Adrenal gland (tissue), 5 donors: ENCODE results near the gene FCHSD1.

Experiments
- CTCF ChIP-seq, 6 experiments: fragments of 450-650 bp in 4 of 6; fragments of 200-600 bp in 2 of 6; sonication (generic) in 1 of 6; IDR thresholded peaks; 1 replicate in 5 of 6; 2 replicates in 1 of 6; pipeline versions ENCODE4 v1.5.1 to v1.8.0; 2016 to 2021; ENCODE audit warnings: antibody characterized with exemption in 6 of 6, mild to moderate bottlenecking in 2 of 6, moderate library complexity in 1 of 6
- POLR2A ChIP-seq, 2 donors: fragments of 450-650 bp; IDR thresholded peaks; one replicate each; pipeline ENCODE4 v1.6.1; 2017; ENCODE audit warnings: antibody characterized with exemption in 2 of 2, mild to moderate bottlenecking in 2 of 2, moderate library complexity in 1 of 2
- donor health status: DM: no; HTN: no; CAD: no.

GRCh38 chr5:141602606-141603005, 48.6 kb downstream of the FCHSD1 start:
- TF ChIP-seq POLR2A (IDR thresholded peaks at IDR 0.05) (no peak), CTCF (IDR thresholded peaks at IDR 0.05) (no peak)
